HEK293 (cell line): Measurements from ENCODE around the gene ARL14.

Source experiments
- CTCF ChIP-seq: fragments of 450-650 bp; formaldehyde crosslinking; IDR thresholded peaks from 2 replicates; pipeline ENCODE4 v1.5.1; 2016; ENCODE audit warnings: missing biosample characterization, missing genetic modification characterization
- PRDM10 ChIP-seq: fragments of 450-650 bp; formaldehyde crosslinking; IDR thresholded peaks from 2 replicates; pipeline ENCODE4 v1.5.1; 2016; ENCODE audit warnings: missing biosample characterization, missing genetic modification characterization
- SETDB1 ChIP-seq: IDR thresholded peaks from one replicate; pipeline ENCODE4 v1.6.1; 2017; ENCODE audit warnings: mild to moderate bottlenecking, low read length, moderate library complexity, mixed read lengths; ENCODE audit not compliant: insufficient read length
- YY1 ChIP-seq: fragments of 450-650 bp; formaldehyde crosslinking; IDR thresholded peaks from 2 replicates; pipeline ENCODE4 v1.5.1; 2018; ENCODE audit warnings: missing biosample characterization, missing genetic modification characterization

GRCh38 chr3:160673188-160673587 lies 3.8 kb upstream of the ARL14 start:
- TF ChIP-seq YY1: no peak
- no peak for TF ChIP-seq CTCF
- no peak for TF ChIP-seq PRDM10 (tag by site-specific recombination)
- TF ChIP-seq SETDB1: no peak
